Neural crest cell (in vitro differentiated cells): ENCODE results near the gene SHC2. TPM values are rescaled to one million over a fixed set of nuclear protein-coding genes. Genes with fewer than 3 reads are reported as not detected.

Experiments used
- DNase-seq: peaks from one replicate; pipeline ENCODE4 v3.0.0; 2021; ENCODE audit warnings: low read depth, mixed read lengths, low spot score
- H3K27ac Mint-ChIP-seq: one replicate; pipeline ENCODE4 v1.8.0; 2021; ENCODE audit warnings: mild to moderate bottlenecking, mixed read lengths; ENCODE audit not compliant: unreplicated experiment
- H3K27me3 Mint-ChIP-seq: 2 replicates; pipeline ENCODE4 v1.8.0; 2021; ENCODE audit warnings: low read depth, mild to moderate bottlenecking, mixed read lengths
- H3K36me3 Mint-ChIP-seq: 2 replicates; pipeline ENCODE4 v1.8.0; 2021; ENCODE audit warnings: low read depth, mild to moderate bottlenecking, mixed read lengths
- H3K4me1 Mint-ChIP-seq: 2 replicates; pipeline ENCODE4 v1.8.0; 2021; ENCODE audit warnings: mixed read lengths
- H3K4me3 Mint-ChIP-seq: one replicate; pipeline ENCODE4 v1.8.0; 2021; ENCODE audit warnings: mild to moderate bottlenecking, mixed read lengths
- H3K9me3 Mint-ChIP-seq: 2 replicates; pipeline ENCODE4 v1.8.0; 2021; ENCODE audit warnings: mixed read lengths
- total RNA-seq: library from RNA; stranded (reverse); gene quantifications from 2 replicates; pipeline ENCODE4 v1.2.1, GENCODE V29; 2021
- TF ChIP-seq, protein P1 (sequence below): fragments of 200-600 bp; sonication (generic); conservative IDR thresholded peaks from 2 replicates; pipeline ENCODE4 v1.5.0; 2021; ENCODE audit warnings: antibody characterized with exemption, mild to moderate bottlenecking

The SHC2 gene
- total RNA-seq, 1 donor from 2014 or later: 45.2 TPM

DNA sequence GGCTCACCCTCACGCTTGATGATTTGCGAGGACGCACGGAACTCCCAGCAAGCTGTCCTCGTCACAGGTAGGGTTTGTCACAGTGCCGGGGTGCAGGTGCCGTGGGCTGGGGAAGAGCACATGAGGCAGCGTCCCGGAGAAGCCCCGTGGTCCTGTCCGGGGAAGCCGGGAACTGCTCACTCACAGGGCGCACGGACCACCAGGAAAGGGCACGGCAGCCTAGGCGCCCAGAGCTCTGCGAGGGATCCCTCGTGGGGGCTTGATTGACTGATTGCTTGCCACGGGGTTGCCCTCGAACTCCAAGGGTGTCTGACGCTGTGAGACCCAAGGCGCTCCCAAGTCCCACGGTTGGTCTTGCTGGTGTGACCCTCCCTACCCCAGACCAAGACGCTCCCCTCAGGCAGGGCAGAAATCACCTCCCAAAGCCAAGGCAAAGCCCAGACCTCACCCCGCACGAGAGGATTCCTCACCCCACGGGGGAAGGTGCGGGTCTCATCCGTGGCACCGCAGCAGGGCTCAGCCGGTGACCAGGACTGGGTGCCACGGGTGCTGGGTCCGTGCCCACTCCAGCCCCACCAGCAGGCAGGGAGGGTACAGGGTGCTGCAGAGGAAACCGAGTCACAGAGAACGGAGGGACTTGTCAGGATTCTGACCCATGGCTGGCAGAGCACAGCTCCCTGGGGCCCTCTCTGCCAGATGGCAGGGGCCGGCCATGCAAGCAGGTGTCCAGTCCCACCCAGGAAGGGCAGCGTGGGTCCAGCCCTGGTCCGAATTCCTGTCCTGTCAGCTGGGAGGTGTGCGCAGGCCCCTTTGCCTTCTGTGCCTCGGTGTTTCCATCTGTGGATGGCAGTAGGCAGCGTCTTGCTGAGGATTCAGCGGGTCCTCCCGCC, 59.6 kb downstream of the SHC2 start:
- no peak for DNase-seq
- Mint-ChIP-seq H3K9me3 (no peaks in the 10 kb centered on the region), H3K27me3 (peaks cover 15% of the 10 kb centered on the region), H3K36me3 (no peaks in the 10 kb centered on the region), H3K4me1 (peaks cover 13% of the 10 kb centered on the region), H3K4me3 (no peak overlapping the region), H3K27ac (no peak overlapping the region)
- TF ChIP-seq, protein P1, sequence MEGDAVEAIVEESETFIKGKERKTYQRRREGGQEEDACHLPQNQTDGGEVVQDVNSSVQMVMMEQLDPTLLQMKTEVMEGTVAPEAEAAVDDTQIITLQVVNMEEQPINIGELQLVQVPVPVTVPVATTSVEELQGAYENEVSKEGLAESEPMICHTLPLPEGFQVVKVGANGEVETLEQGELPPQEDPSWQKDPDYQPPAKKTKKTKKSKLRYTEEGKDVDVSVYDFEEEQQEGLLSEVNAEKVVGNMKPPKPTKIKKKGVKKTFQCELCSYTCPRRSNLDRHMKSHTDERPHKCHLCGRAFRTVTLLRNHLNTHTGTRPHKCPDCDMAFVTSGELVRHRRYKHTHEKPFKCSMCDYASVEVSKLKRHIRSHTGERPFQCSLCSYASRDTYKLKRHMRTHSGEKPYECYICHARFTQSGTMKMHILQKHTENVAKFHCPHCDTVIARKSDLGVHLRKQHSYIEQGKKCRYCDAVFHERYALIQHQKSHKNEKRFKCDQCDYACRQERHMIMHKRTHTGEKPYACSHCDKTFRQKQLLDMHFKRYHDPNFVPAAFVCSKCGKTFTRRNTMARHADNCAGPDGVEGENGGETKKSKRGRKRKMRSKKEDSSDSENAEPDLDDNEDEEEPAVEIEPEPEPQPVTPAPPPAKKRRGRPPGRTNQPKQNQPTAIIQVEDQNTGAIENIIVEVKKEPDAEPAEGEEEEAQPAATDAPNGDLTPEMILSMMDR: no peak

DNA sequence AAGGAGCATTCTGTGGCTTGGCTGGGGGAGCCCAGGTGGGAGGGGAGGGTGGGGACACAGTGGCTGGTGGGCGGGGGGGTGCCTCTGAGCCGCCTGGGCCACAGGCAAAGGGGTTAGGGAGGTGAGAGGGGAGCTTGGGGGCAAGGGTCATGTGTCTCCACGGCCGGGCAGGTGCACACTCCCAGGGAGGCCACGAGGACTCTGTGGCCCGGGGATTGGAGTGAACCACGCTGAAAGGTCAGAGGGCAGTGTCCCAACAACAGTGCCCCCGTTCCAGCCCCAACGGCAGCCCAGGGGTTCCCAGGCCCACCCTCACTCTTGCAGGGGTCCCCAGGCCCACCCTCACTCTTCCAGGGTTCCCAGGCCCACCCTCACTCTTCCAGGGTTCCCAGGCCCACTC, 61.5 kb downstream of the SHC2 start:
- Mint-ChIP-seq H3K9me3 (peaks cover 4% of the 10 kb centered on the region), H3K4me1 (peaks cover 8% of the 10 kb centered on the region), H3K27ac (no peak overlapping the region), H3K4me3 (no peak overlapping the region), H3K27me3 (peaks cover 7% of the 10 kb centered on the region), H3K36me3 (peaks cover 3% of the 10 kb centered on the region)
- TF ChIP-seq, protein P1: no peak
- DNase-seq: no peak

DNA sequence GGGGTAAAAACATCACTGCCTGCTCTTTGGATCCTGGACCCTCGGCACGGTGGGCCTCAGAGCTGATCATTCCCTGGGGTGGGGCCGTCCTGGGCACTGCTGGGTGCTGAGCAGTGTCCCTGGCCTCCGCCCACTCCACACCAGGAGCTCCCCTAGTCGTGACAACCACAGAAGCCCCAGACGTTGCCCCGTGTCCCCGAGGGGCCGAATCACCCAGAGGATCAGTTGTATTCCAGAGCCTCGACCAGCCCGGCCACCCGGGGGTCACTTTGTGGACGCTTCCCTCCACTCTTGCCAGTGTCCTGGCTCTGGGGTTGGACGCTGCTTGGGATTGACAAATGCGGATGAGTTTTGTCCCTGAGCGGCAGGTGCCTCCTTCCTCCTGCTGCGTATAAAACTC, 62.1 kb downstream of the SHC2 start:
- peaks cover 8% of the 10 kb centered on the region for H3K4me1 Mint-ChIP-seq

DNA sequence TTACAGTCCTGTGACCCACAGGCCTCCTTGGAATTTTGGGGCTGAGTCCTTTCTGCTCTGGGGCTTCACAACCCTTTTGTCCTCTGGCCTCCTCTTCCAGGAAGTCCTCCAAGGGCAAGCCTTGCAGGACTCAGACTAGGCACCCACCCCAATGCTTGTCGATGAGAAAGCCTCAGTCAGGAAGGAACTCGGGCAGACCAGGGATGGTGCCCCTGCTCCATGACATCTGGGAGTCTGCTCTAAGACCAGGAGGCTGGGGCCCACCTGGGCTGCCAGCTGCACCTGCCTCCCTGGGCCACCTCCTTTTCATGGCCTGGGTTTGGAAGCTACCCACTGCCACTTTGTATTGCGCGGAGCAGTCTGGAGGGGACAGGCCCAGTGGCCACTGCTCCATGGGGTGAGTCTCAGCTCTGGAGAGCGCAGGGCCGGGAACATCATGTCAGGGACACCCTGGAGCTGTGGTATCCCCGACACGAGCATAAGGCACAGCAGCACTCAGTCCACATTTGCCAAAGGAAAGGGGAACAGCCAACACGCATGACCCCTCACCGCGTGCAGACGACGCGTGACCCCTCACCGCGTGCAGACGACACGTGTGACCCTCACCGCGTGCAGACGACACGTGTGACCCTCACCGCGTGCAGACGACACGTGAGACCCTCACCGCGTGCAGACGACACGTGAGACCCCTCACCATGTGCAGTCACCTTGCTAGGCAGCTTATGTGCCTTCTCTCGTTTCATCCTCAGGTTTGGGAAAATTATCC, 62.7 kb downstream of the SHC2 start:
- Mint-ChIP-seq H3K4me1 (peaks cover 3% of the 10 kb centered on the region), H3K27ac (no peak overlapping the region)

More for the DNA sequence above, 62.1 kb downstream of the SHC2 start:
- no peak for DNase-seq
- Mint-ChIP-seq H3K27me3 (peaks cover 7% of the 10 kb centered on the region), H3K9me3 (peaks cover 4% of the 10 kb centered on the region), H3K27ac (no peak overlapping the region), H3K4me3 (no peak overlapping the region), H3K36me3 (peaks cover 3% of the 10 kb centered on the region)
- TF ChIP-seq, protein P1: no peak

DNA sequence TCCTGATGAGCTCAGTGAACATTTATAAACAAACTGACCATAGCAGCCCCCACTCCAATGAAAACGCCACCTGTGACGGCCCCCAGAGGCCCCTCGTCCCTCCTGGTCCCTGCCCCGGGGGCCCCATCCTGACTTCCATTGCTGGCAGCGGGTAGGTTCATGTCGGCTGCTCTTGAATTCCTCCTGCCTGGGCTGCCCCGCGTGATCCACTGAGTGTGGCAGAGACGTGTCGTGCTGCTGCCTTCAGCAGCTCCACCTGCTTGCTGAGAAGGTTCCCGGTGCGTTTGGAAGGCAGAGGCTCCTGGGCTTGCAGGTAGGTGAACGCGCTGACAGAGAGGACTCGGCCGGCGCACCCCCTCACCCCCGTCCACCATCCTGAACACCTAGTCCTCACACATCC, 63.5 kb downstream of the SHC2 start:
- Mint-ChIP-seq H3K4me3 (no peak overlapping the region), H3K4me1 (no peaks in the 10 kb centered on the region), H3K9me3 (peaks cover 9% of the 10 kb centered on the region), H3K36me3 (peaks cover 3% of the 10 kb centered on the region), H3K27me3 (no peaks in the 10 kb centered on the region), H3K27ac (no peak overlapping the region)
- TF ChIP-seq, protein P1: no peak
- DNase-seq: no peak

More for the DNA sequence above, 62.7 kb downstream of the SHC2 start:
- H3K27me3 Mint-ChIP-seq: peaks cover 3% of the 10 kb centered on the region
- H3K36me3 Mint-ChIP-seq: peaks cover 3% of the 10 kb centered on the region
- TF ChIP-seq, protein P1: no peak
- no peak for DNase-seq
- peaks cover 7% of the 10 kb centered on the region for H3K9me3 Mint-ChIP-seq
- H3K4me3 Mint-ChIP-seq: no peak overlapping the region
